NB4 (cell line): ENCODE data around the gene PIPOX.

ENCODE experiments used
- DNase-seq: peaks from one replicate; pipeline ENCODE4 v3.0.0; 2010; ENCODE audit warnings: low read depth
- H3K4me3 ChIP-seq: one replicate; pipeline ENCODE4 v1.5.1; 2011; ENCODE audit warnings: mild to moderate bottlenecking, low read depth, low read length, moderate library complexity
- CTCF ChIP-seq: IDR thresholded peaks from one replicate; pipeline ENCODE4 v1.5.1; 2012; ENCODE audit warnings: low read depth, low read length
- MAX ChIP-seq: IDR thresholded peaks from 2 replicates; pipeline ENCODE4 v1.6.1; 2011; ENCODE audit warnings: low read depth, low read length
- MYC ChIP-seq: IDR thresholded peaks from 2 replicates; pipeline ENCODE4 v1.6.1; 2011; ENCODE audit warnings: low read depth, low read length
- POLR2A ChIP-seq: IDR thresholded peaks from 2 replicates; pipeline ENCODE4 v1.6.1; 2011; ENCODE audit warnings: mild to moderate bottlenecking; ENCODE audit not compliant: insufficient read length; ENCODE audit errors: extremely low read depth

The PIPOX gene

GRCh38 chr17:29022074-29022473, 20.9 kb upstream of the PIPOX start:
- TF ChIP-seq POLR2A (no peak), CTCF (no peak), MYC (no peak), MAX (no peak)
- DNase-seq, result no peak
- H3K4me3 ChIP-seq, result no peak overlapping the region

- H3K4me3 ChIP-seq, result no peak overlapping the region
Measured at GRCh38 chr17:29024316-29024952, 18.5 kb upstream of the PIPOX start.

GRCh38 chr17:29031488-29031887, 11.5 kb upstream of the PIPOX start:
- TF ChIP-seq CTCF (no peak), MYC (no peak), POLR2A (no peak), MAX (no peak)
- no peak overlapping the region for H3K4me3 ChIP-seq
- no peak for DNase-seq

More at GRCh38 chr17:29024316-29024952, 18.5 kb upstream of the PIPOX start:
- DNase-seq, result no peak
- no peak for TF ChIP-seq MYC
- TF ChIP-seq MAX, result no peak
- TF ChIP-seq POLR2A, result no peak
- TF ChIP-seq CTCF, result no peak

- H3K4me3 ChIP-seq, result no peak overlapping the region
Measured at GRCh38 chr17:29032013-29032856, 10.7 kb upstream of the PIPOX start.

GRCh38 chr17:29032857-29033197, 10.1 kb upstream of the PIPOX start:
- no peak for DNase-seq
- TF ChIP-seq CTCF, result no peak
- TF ChIP-seq POLR2A, result no peak
- TF ChIP-seq MAX, result no peak
- no peak for TF ChIP-seq MYC
- H3K4me3 ChIP-seq, result no peak overlapping the region

More at GRCh38 chr17:29032013-29032856, 10.7 kb upstream of the PIPOX start:
- DNase-seq, result no peak
- TF ChIP-seq MYC (no peak), CTCF (no peak), MAX (no peak), POLR2A (no peak)
